ENCODE measurements around the gene LRFN2.

Gene LRFN2

GRCh38 chr6:40588070-40588384 is 863 bp upstream of the LRFN2 start:
- no peak overlapping the region for H3K27ac ChIP-seq (ENCODE audit: low read length)
- peaks cover 29 to 34% of the 10 kb centered on the region in 2 donors for H3K27me3 ChIP-seq (ENCODE audit: control insufficient read depth in 1 of 2, insufficient read depth in 2 of 2, low read length in 2 of 2)
- no peak overlapping the region for H3K9ac ChIP-seq (ENCODE audit: low read length in 2 of 2)
- H3K9me3 ChIP-seq (ENCODE audit: control insufficient read depth in 2 of 2, low read length in 2 of 2): no peaks in the 10 kb centered on the region
- H3K36me3 ChIP-seq (ENCODE audit: control insufficient read depth in 2 of 2, insufficient read depth in 2 of 2, low read length in 2 of 2): no peaks in the 10 kb centered on the region
- peak overlapping the region; percentile 45 to 78 for H3K4me3 ChIP-seq (ENCODE audit: low read length in 2 of 2)
- peaks cover 22% of the 10 kb centered on the region for H3K4me1 ChIP-seq (ENCODE audit: control insufficient read depth, insufficient read depth, low read length)

GRCh38 chr6:40586369-40587201 is 579 bp downstream of the LRFN2 start:
- H3K27ac ChIP-seq (ENCODE audit: low read length): no peak overlapping the region
- H3K27me3 ChIP-seq (ENCODE audit: control insufficient read depth in 1 of 2, insufficient read depth in 2 of 2, low read length in 2 of 2): peaks cover 28 to 34% of the 10 kb centered on the region in 2 donors
- H3K9ac ChIP-seq (ENCODE audit: low read length in 2 of 2): peak overlapping the region in 1 of 2 donors; percentile 22
- no peaks in the 10 kb centered on the region for H3K9me3 ChIP-seq (ENCODE audit: control insufficient read depth in 2 of 2, low read length in 2 of 2)
- peak overlapping the region; percentile 67 to 78 for H3K4me3 ChIP-seq (ENCODE audit: low read length in 2 of 2)
- no peaks in the 10 kb centered on the region for H3K36me3 ChIP-seq (ENCODE audit: control insufficient read depth in 2 of 2, insufficient read depth in 2 of 2, low read length in 2 of 2)
- H3K4me1 ChIP-seq (ENCODE audit: control insufficient read depth, insufficient read depth, low read length): peaks cover 22% of the 10 kb centered on the region

- Histone ChIP-seq H3K36me3 (ENCODE audit: control insufficient read depth in 2 of 2, insufficient read depth in 2 of 2, low read length in 2 of 2) (no peaks in the 10 kb centered on the region), H3K4me1 (ENCODE audit: control insufficient read depth, insufficient read depth, low read length) (peaks cover 22% of the 10 kb centered on the region), H3K9me3 (ENCODE audit: control insufficient read depth in 2 of 2, low read length in 2 of 2) (no peaks in the 10 kb centered on the region), H3K9ac (ENCODE audit: low read length in 2 of 2) (no peak overlapping the region), H3K27ac (ENCODE audit: low read length) (no peak overlapping the region), H3K4me3 (ENCODE audit: low read length in 2 of 2) (no peak overlapping the region), H3K27me3 (ENCODE audit: control insufficient read depth in 1 of 2, insufficient read depth in 2 of 2, low read length in 2 of 2) (peaks cover 25 to 31% of the 10 kb centered on the region in 2 donors)
These were observed 1.4 kb downstream of the LRFN2 start for GRCh38 chr6:40585651-40586269.

GRCh38 chr6:40585223-40585622 is 1.9 kb downstream of the LRFN2 start:
- peaks cover 22% of the 10 kb centered on the region for H3K4me1 ChIP-seq (ENCODE audit: control insufficient read depth, insufficient read depth, low read length)
- H3K27me3 ChIP-seq (ENCODE audit: control insufficient read depth in 1 of 2, insufficient read depth in 2 of 2, low read length in 2 of 2): peaks cover 25 to 28% of the 10 kb centered on the region in 2 donors
- H3K27ac ChIP-seq (ENCODE audit: low read length): no peak overlapping the region
- H3K4me3 ChIP-seq (ENCODE audit: low read length in 2 of 2): no peak overlapping the region
- no peaks in the 10 kb centered on the region for H3K9me3 ChIP-seq (ENCODE audit: control insufficient read depth in 2 of 2, low read length in 2 of 2)
- H3K9ac ChIP-seq (ENCODE audit: low read length in 2 of 2): no peak overlapping the region
- no peaks in the 10 kb centered on the region for H3K36me3 ChIP-seq (ENCODE audit: control insufficient read depth in 2 of 2, insufficient read depth in 2 of 2, low read length in 2 of 2)

GRCh38 chr6:40584741-40585140 is 2.4 kb downstream of the LRFN2 start:
- no peak overlapping the region for H3K9ac ChIP-seq (ENCODE audit: low read length in 2 of 2)

GRCh38 chr6:40583709-40584108 is 3.5 kb downstream of the LRFN2 start:
- Histone ChIP-seq H3K9ac (ENCODE audit: low read length in 2 of 2) (no peak overlapping the region), H3K36me3 (ENCODE audit: control insufficient read depth in 2 of 2, insufficient read depth in 2 of 2, low read length in 2 of 2) (no peaks in the 10 kb centered on the region), H3K4me1 (ENCODE audit: control insufficient read depth, insufficient read depth, low read length) (peaks cover 22% of the 10 kb centered on the region), H3K4me3 (ENCODE audit: low read length in 2 of 2) (no peak overlapping the region), H3K9me3 (ENCODE audit: control insufficient read depth in 2 of 2, low read length in 2 of 2) (no peaks in the 10 kb centered on the region), H3K27me3 (ENCODE audit: control insufficient read depth in 1 of 2, insufficient read depth in 2 of 2, low read length in 2 of 2) (peaks cover 16 to 17% of the 10 kb centered on the region in 2 donors), H3K27ac (ENCODE audit: low read length) (no peak overlapping the region)

More at GRCh38 chr6:40584741-40585140, 2.4 kb downstream of the LRFN2 start:
- no peak overlapping the region for H3K4me3 ChIP-seq (ENCODE audit: low read length in 2 of 2)
- no peaks in the 10 kb centered on the region for H3K36me3 ChIP-seq (ENCODE audit: control insufficient read depth in 2 of 2, insufficient read depth in 2 of 2, low read length in 2 of 2)
- no peaks in the 10 kb centered on the region for H3K9me3 ChIP-seq (ENCODE audit: control insufficient read depth in 2 of 2, low read length in 2 of 2)
- peaks cover 23 to 25% of the 10 kb centered on the region in 2 donors for H3K27me3 ChIP-seq (ENCODE audit: control insufficient read depth in 1 of 2, insufficient read depth in 2 of 2, low read length in 2 of 2)
- peaks cover 22% of the 10 kb centered on the region for H3K4me1 ChIP-seq (ENCODE audit: control insufficient read depth, insufficient read depth, low read length)
- H3K27ac ChIP-seq (ENCODE audit: low read length): no peak overlapping the region

- H3K27ac ChIP-seq (ENCODE audit: low read length): no peak overlapping the region
- peaks cover 18% of the 10 kb centered on the region for H3K4me1 ChIP-seq (ENCODE audit: control insufficient read depth, insufficient read depth, low read length)
- no peak overlapping the region for H3K9ac ChIP-seq (ENCODE audit: low read length in 2 of 2)
- no peaks in the 10 kb centered on the region for H3K9me3 ChIP-seq (ENCODE audit: control insufficient read depth in 2 of 2, low read length in 2 of 2)
- H3K4me3 ChIP-seq (ENCODE audit: low read length in 2 of 2): no peak overlapping the region
- no peaks in the 10 kb centered on the region for H3K36me3 ChIP-seq (ENCODE audit: control insufficient read depth in 2 of 2, insufficient read depth in 2 of 2, low read length in 2 of 2)
- H3K27me3 ChIP-seq (ENCODE audit: control insufficient read depth in 1 of 2, insufficient read depth in 2 of 2, low read length in 2 of 2): peaks cover 16 to 20% of the 10 kb centered on the region in 2 donors
These were observed 4.3 kb downstream of the LRFN2 start for GRCh38 chr6:40582892-40583291.

- no peak overlapping the region for H3K9ac ChIP-seq (ENCODE audit: low read length in 2 of 2)
- H3K9me3 ChIP-seq (ENCODE audit: control insufficient read depth in 2 of 2, low read length in 2 of 2): no peaks in the 10 kb centered on the region
- H3K27ac ChIP-seq (ENCODE audit: low read length): no peak overlapping the region
- H3K4me1 ChIP-seq (ENCODE audit: control insufficient read depth, insufficient read depth, low read length): no peaks in the 10 kb centered on the region
- H3K36me3 ChIP-seq (ENCODE audit: control insufficient read depth in 2 of 2, insufficient read depth in 2 of 2, low read length in 2 of 2): no peaks in the 10 kb centered on the region
- H3K4me3 ChIP-seq (ENCODE audit: low read length in 2 of 2): no peak overlapping the region
- H3K27me3 ChIP-seq (ENCODE audit: control insufficient read depth in 1 of 2, insufficient read depth in 2 of 2, low read length in 2 of 2): peaks cover 0 to 6% of the 10 kb centered on the region in 2 donors
These were observed 8.1 kb downstream of the LRFN2 start for GRCh38 chr6:40579101-40579500.

- Histone ChIP-seq H3K36me3 (ENCODE audit: control insufficient read depth in 2 of 2, insufficient read depth in 2 of 2, low read length in 2 of 2) (no peaks in the 10 kb centered on the region), H3K9me3 (ENCODE audit: control insufficient read depth in 2 of 2, low read length in 2 of 2) (no peaks in the 10 kb centered on the region), H3K4me3 (ENCODE audit: low read length in 2 of 2) (no peak overlapping the region), H3K9ac (ENCODE audit: low read length in 2 of 2) (no peak overlapping the region), H3K27me3 (ENCODE audit: control insufficient read depth in 1 of 2, insufficient read depth in 2 of 2, low read length in 2 of 2) (peaks cover 0 to 4% of the 10 kb centered on the region in 2 donors), H3K27ac (ENCODE audit: low read length) (no peak overlapping the region), H3K4me1 (ENCODE audit: control insufficient read depth, insufficient read depth, low read length) (no peaks in the 10 kb centered on the region)
These were observed 9.5 kb downstream of the LRFN2 start for GRCh38 chr6:40577672-40578071.

GRCh38 chr6:40573221-40573620 is 13.9 kb downstream of the LRFN2 start:
- Histone ChIP-seq H3K4me1 (ENCODE audit: control insufficient read depth, insufficient read depth, low read length) (no peaks in the 10 kb centered on the region), H3K9ac (ENCODE audit: low read length in 2 of 2) (no peak overlapping the region), H3K36me3 (ENCODE audit: control insufficient read depth in 2 of 2, insufficient read depth in 2 of 2, low read length in 2 of 2) (no peaks in the 10 kb centered on the region), H3K27me3 (ENCODE audit: control insufficient read depth in 1 of 2, insufficient read depth in 2 of 2, low read length in 2 of 2) (peaks cover 0 to 4% of the 10 kb centered on the region in 2 donors), H3K9me3 (ENCODE audit: control insufficient read depth in 2 of 2, low read length in 2 of 2) (no peaks in the 10 kb centered on the region), H3K4me3 (ENCODE audit: low read length in 2 of 2) (no peak overlapping the region), H3K27ac (ENCODE audit: low read length) (no peak overlapping the region)

Measured in stomach smooth muscle (tissue), 2 donors.